Measurements from ENCODE around the gene CFAP20DC.

CFAP20DC gene

DNA sequence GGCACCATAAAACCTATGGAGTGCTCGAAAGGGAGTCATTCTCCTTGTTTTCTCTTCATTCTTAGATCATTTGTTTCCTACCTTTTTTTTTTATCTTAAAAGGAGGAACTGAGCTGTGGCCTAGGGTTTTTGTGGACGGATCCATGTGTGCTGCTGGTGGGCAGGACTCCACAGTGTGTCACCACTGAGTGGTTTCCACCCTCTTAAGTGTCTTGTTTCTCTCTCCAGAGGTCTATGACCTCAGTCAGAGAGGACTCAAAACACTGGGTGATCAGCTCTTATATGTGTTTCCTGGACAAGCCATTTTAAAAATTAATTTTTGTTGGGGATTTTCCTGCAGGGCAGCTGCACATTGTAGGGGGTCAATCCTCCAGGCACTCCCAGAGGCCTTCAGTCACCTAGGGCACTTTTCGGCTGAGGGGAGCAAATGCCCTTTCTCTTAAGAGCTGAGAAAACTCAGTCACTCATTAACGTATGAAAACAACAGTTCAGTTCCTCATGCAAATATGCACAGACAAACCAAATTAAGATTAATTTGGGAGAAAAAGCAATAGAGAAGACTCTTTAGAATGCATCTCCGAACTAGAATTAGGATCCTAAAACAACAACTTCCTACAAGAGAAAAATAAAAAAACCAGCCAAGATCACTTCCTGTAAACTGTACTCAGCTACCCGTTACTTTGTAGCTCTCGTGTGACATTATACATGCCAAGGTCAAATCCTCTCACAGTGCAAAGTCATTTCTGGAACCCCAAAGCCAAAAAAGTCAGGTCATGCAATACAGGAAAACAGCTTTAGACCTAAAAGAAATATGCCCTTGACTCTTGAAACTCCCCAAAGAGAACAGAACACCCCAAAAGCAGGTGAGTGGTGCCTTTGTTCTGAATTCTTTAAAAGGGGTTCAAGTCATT lies 355.6 kb downstream of the CFAP20DC start:
- peak; percentile 40 for DNase-seq (ENCODE audit: low spot score)

DNA sequence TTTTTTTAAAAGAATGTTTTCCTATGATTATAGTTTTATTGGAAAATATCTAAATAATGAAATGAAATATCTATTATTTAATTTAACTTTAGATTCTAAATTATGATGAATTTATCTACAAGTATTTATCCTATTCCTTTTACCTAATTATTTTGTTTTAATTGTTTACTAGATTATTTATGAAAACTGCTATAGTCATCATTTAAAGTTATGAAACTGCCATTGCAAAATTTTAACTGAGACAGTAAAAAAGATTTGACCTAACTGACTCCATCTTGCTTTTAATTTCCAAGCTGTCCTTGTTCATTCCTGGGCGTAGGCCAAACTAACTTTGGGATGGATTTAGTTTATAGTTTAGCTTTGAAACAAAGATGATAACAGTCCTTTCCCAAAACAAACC lies 357.3 kb downstream of the CFAP20DC start:
- DNase-seq (ENCODE audit: low spot score), result no peak

All from kidney tubule cell (primary cell).